Loucy (cell line): ENCODE results near the gene KRTAP2-4.
"Not testable (repeated sequence)": the region's sequence is repeated elsewhere in the genome, so short reads cannot be mapped to it uniquely, and the experiment has no call there.

Experiments
- H2AFZ ChIP-seq: fragments of 200-600 bp; sonication (generic); 2 replicates; pipeline ENCODE4 v1.6.0; 2016; ENCODE audit warnings: antibody characterized with exemption, mild to moderate bottlenecking, low read length, moderate library complexity
- H3F3A ChIP-seq: fragments of 200-600 bp; 2 replicates; pipeline ENCODE4 v1.6.0; 2016; ENCODE audit warnings: antibody characterized with exemption, low read depth, mild to moderate bottlenecking
- H3K27me3 ChIP-seq: fragments of 200-600 bp; sonication (generic); 2 replicates; pipeline ENCODE4 v1.6.1; 2014; ENCODE audit warnings: low read length, mild to moderate bottlenecking; ENCODE audit not compliant: insufficient read depth, poor library complexity, severe bottlenecking
- H3K36me3 ChIP-seq: fragments of 200-600 bp; sonication (generic); 2 replicates; pipeline ENCODE4 v1.6.1; 2016; ENCODE audit warnings: low read length; ENCODE audit not compliant: insufficient read depth
- H3K4me1 ChIP-seq: fragments of 200-600 bp; sonication (generic); 2 replicates; pipeline ENCODE4 v1.5.1; 2014; ENCODE audit warnings: low read length, mild to moderate bottlenecking; ENCODE audit not compliant: insufficient read depth, poor library complexity, severe bottlenecking
- H3K4me2 ChIP-seq: fragments of 200-600 bp; sonication (generic); 2 replicates; pipeline ENCODE4 v1.6.0; 2014; ENCODE audit warnings: antibody characterized with exemption, low read length, low read depth, mild to moderate bottlenecking; ENCODE audit not compliant: poor library complexity, severe bottlenecking
- H3K4me3 ChIP-seq: fragments of 200-600 bp; sonication (generic); 2 replicates; pipeline ENCODE4 v1.5.1; 2014; ENCODE audit warnings: low read length, mild to moderate bottlenecking, mixed read lengths; ENCODE audit not compliant: poor library complexity, severe bottlenecking
- H3K79me2 ChIP-seq: fragments of 200-600 bp; sonication (generic); 2 replicates; pipeline ENCODE4 v1.6.1; 2014; ENCODE audit warnings: low read length; ENCODE audit not compliant: insufficient read depth
- H3K9ac ChIP-seq: fragments of 200-600 bp; sonication (generic); 2 replicates; pipeline ENCODE4 v1.6.0; 2014; ENCODE audit warnings: mild to moderate bottlenecking, low read depth, low read length, moderate library complexity; ENCODE audit not compliant: poor library complexity, severe bottlenecking
- H3K9me2 ChIP-seq: fragments of 200-600 bp; sonication (generic); replicated peaks from 2 replicates; pipeline ENCODE4 v1.6.1; 2016; ENCODE audit warnings: low read depth, low read length, mixed read lengths
- H3K9me3 ChIP-seq: fragments of 200-600 bp; sonication (generic); 2 replicates; pipeline ENCODE4 v1.6.1; 2014; ENCODE audit warnings: mild to moderate bottlenecking, antibody characterized with exemption, low read length, low read depth; ENCODE audit not compliant: insufficient read depth
- H4K20me1 ChIP-seq: fragments of 200-600 bp; sonication (generic); 2 replicates; pipeline ENCODE4 v1.6.0; 2014; ENCODE audit warnings: antibody characterized with exemption, low read length, mild to moderate bottlenecking; ENCODE audit not compliant: insufficient read depth, poor library complexity, severe bottlenecking
- EZH2phosphoT487 ChIP-seq: fragments of 200-600 bp; IDR thresholded peaks from 2 replicates; pipeline ENCODE4 v1.6.1; 2018; ENCODE audit warnings: antibody characterized with exemption, mild to moderate bottlenecking, moderate library complexity, borderline replicate concordance
- TF ChIP-seq, protein P1 (sequence below): fragments of 200-600 bp; sonication (generic); conservative IDR thresholded peaks from 2 replicates; pipeline ENCODE4 v1.5.1; 2014; ENCODE audit warnings: mild to moderate bottlenecking, antibody characterized with exemption, low read length

The KRTAP2-4 gene, protein sequence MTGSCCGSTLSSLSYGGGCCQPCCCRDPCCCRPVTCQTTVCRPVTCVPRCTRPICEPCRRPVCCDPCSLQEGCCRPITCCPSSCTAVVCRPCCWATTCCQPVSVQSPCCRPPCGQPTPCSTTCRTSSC

DNA sequence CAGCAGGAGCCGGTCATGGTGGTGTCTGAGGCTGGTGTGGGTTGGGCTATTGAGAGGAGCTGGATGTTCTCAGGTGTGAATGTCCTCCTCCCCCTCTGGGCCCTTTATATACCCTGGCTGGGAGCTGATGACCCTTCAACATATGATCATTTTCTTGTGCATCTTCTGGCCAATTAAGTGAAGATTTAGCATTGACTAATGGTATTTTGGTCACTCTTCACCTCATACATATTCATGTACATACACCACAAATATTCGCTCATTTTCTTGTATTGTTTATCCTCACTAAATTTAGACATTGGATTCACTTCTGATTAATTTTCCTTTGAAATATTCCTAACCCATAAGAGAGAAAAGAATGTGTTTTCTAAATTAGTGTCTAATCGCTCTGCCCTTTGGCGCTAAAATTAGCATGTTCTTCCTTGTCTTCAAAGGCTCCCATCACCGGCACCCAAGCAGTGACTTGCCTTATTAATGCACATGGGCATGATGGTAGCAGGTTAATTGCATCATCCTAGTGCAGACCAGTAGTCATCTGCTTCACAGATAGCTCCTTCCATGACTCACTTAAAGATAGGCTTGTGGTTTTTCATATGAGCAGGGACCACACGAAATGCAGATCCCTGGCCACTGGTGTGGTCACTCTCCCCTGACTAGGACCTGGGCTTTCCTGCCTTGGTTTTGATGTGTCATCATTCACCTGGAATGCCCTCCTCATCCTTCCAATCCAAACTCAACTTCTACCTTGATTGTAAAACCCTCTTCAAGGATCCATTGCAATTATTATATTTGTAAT is at the start of gene KRTAP2-4:
KRTAP2-4 (minus strand) TSS at position 51 of the 796 bp plus-strand sequence; CDS start at position 17, 34 bp downstream.
- H3K4me1 ChIP-seq = peaks cover 8% of the 10 kb centered on the region
- no peaks in the 10 kb centered on the region for H3K9me3 ChIP-seq
- no peaks in the 10 kb centered on the region for H3K36me3 ChIP-seq
- no peaks in the 10 kb centered on the region for H3K79me2 ChIP-seq
- no peak within 1 kb of the TSS for H3K9ac ChIP-seq
- H3K4me3 ChIP-seq = no peak within 1 kb of the TSS
- H3K27me3 ChIP-seq = no peaks in the 10 kb centered on the region
- no peaks in the 10 kb centered on the region for H3K9me2 ChIP-seq
- no peak within 1 kb of the TSS for H2AFZ ChIP-seq
- no peaks in the 10 kb centered on the region for H3F3A ChIP-seq
- H4K20me1 ChIP-seq = no peaks in the 10 kb centered on the region
- TF ChIP-seq, protein P1, sequence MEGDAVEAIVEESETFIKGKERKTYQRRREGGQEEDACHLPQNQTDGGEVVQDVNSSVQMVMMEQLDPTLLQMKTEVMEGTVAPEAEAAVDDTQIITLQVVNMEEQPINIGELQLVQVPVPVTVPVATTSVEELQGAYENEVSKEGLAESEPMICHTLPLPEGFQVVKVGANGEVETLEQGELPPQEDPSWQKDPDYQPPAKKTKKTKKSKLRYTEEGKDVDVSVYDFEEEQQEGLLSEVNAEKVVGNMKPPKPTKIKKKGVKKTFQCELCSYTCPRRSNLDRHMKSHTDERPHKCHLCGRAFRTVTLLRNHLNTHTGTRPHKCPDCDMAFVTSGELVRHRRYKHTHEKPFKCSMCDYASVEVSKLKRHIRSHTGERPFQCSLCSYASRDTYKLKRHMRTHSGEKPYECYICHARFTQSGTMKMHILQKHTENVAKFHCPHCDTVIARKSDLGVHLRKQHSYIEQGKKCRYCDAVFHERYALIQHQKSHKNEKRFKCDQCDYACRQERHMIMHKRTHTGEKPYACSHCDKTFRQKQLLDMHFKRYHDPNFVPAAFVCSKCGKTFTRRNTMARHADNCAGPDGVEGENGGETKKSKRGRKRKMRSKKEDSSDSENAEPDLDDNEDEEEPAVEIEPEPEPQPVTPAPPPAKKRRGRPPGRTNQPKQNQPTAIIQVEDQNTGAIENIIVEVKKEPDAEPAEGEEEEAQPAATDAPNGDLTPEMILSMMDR = no peak
- no peak for TF ChIP-seq EZH2phosphoT487
- no peak within 1 kb of the TSS for H3K4me2 ChIP-seq

DNA sequence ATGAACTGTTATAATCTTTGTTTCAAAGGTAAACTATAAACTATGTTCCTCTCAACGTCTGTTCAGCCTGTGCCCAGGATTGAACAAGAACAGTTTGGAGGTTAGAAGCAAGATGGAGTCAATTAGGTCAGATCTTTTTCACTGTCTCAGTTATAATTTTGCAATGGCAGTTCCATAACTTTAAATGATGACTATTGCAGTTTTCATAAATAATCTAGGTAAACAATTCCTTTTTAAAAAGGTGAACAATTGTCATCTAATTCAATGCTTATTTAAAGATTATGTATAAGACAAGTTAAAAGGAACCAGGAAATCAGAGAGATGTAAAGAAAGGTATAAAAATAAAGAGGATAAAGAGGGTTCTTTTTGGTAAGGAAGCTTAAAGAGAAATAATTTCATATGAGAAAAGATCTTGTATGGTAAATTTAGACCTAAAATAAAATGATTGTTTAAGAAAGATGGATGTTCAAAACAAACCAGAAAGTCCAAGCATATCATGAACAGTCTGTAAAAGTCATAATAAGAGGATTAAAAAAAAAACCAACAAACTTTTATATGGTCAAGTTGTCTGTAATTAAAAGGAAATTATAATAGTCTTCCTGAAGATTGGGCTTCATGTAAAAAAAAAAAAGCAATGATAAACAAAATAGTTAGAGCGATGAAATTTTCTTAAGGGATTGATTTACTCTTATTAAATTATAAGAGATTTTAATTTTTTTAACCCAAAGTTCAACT is 45.6 kb upstream of the KRTAP2-4 start:
- H3K4me1 ChIP-seq = peaks cover 32% of the 10 kb centered on the region
- no peak overlapping the region for H2AFZ ChIP-seq
- no peak overlapping the region for H3K4me2 ChIP-seq
- H3K9me3 ChIP-seq = peaks cover 11% of the 10 kb centered on the region; the same call in 1 of the 2 replicates
- no peak for TF ChIP-seq EZH2phosphoT487
- TF ChIP-seq, protein P1 = no peak
- H3K4me3 ChIP-seq = no peak overlapping the region
- no peaks in the 10 kb centered on the region for H3K9me2 ChIP-seq
- H3K79me2 ChIP-seq = no peaks in the 10 kb centered on the region
- H3F3A ChIP-seq = peaks cover 2% of the 10 kb centered on the region; the same call in 1 of the 2 replicates
- H3K27me3 ChIP-seq = no peaks in the 10 kb centered on the region
- no peaks in the 10 kb centered on the region for H4K20me1 ChIP-seq
- no peaks in the 10 kb centered on the region for H3K36me3 ChIP-seq
- no peak overlapping the region for H3K9ac ChIP-seq

DNA sequence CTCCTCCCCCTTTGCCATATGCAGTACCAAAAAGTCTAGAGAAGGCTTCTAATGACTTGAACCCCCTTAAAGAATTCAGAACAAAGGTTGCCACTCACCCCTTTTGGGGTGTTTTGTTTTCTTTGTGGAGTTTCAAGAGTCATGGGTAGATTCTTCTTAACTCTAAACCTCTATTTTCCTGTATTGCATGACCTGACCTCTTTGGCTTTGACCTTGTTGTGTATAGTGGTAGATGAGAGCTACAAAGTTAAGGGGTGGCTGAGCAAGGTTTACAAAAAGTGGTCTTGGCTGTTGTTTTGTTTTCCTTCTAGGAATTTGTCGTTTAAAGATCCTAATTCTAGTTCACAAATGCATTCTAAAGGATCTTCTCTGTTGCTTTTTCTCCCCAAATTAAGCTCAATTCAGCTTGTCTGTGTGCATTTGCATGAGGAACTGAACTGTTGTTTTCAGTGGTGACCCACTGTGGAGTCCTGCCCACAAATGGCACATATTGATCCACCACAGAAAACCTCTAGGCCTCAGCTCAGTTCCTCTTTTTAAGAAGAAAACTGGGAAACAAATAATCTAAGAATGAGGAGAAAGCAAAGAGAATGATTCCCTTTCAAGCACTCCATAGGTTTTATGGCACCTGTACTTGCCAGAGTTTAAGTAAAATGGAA is 43.2 kb upstream of the KRTAP2-4 start:
- Histone ChIP-seq H3K4me1 (peaks cover 25% of the 10 kb centered on the region), H3K4me2 (peak overlapping the region; percentile 2), H3K9me3 (peaks cover 11% of the 10 kb centered on the region; the same call in 1 of the 2 replicates)
- H3K4me3 ChIP-seq, H3K27me3 ChIP-seq, H4K20me1 ChIP-seq, H2AFZ ChIP-seq, H3K79me2 ChIP-seq, H3K36me3 ChIP-seq, H3K9ac ChIP-seq, H3K9me2 ChIP-seq, H3F3A ChIP-seq: not testable (repeated sequence)
